ENCODE results near the gene MAP2K7. TPM values are rescaled to one million over a fixed set of nuclear protein-coding genes. Genes with fewer than 3 reads are reported as not detected.

Gene MAP2K7
- total RNA-seq, 1 donor = 14.8 TPM

- Histone ChIP-seq H3K36me3 (ENCODE audit: insufficient read depth, low read length) (peaks cover 14% of the 10 kb centered on the region), H3K27me3 (ENCODE audit: insufficient read depth, low read length) (no peaks in the 10 kb centered on the region), H3K4me3 (ENCODE audit: insufficient read depth, low read length) (no peak overlapping the region), H3K4me2 (ENCODE audit: insufficient read depth, low read length) (no peak overlapping the region), H3K9me3 (ENCODE audit: low read depth, low read length) (no peaks in the 10 kb centered on the region), H3K27ac (ENCODE audit: low read depth, low read length) (no peak overlapping the region), H3K79me2 (ENCODE audit: insufficient read depth, low read length) (peaks cover 37% of the 10 kb centered on the region), H4K20me1 (ENCODE audit: insufficient read depth, low read length) (peaks cover 34% of the 10 kb centered on the region), H3K4me1 (ENCODE audit: insufficient read depth, low read length) (peaks cover 8% of the 10 kb centered on the region), H2AFZ (ENCODE audit: low read length) (no peak overlapping the region)
- peak; percentile 83 for DNase-seq (ENCODE audit: insufficient read length, low spot score, missing footprints)
- TF ChIP-seq, protein P1, sequence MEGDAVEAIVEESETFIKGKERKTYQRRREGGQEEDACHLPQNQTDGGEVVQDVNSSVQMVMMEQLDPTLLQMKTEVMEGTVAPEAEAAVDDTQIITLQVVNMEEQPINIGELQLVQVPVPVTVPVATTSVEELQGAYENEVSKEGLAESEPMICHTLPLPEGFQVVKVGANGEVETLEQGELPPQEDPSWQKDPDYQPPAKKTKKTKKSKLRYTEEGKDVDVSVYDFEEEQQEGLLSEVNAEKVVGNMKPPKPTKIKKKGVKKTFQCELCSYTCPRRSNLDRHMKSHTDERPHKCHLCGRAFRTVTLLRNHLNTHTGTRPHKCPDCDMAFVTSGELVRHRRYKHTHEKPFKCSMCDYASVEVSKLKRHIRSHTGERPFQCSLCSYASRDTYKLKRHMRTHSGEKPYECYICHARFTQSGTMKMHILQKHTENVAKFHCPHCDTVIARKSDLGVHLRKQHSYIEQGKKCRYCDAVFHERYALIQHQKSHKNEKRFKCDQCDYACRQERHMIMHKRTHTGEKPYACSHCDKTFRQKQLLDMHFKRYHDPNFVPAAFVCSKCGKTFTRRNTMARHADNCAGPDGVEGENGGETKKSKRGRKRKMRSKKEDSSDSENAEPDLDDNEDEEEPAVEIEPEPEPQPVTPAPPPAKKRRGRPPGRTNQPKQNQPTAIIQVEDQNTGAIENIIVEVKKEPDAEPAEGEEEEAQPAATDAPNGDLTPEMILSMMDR (IDR thresholded peaks at IDR 0.05; ENCODE audit: extremely low read depth, low read depth, low read length) = no peak
These were observed 5.9 kb downstream of the MAP2K7 start for GRCh38 chr19:7909471-7910067.

DNA sequence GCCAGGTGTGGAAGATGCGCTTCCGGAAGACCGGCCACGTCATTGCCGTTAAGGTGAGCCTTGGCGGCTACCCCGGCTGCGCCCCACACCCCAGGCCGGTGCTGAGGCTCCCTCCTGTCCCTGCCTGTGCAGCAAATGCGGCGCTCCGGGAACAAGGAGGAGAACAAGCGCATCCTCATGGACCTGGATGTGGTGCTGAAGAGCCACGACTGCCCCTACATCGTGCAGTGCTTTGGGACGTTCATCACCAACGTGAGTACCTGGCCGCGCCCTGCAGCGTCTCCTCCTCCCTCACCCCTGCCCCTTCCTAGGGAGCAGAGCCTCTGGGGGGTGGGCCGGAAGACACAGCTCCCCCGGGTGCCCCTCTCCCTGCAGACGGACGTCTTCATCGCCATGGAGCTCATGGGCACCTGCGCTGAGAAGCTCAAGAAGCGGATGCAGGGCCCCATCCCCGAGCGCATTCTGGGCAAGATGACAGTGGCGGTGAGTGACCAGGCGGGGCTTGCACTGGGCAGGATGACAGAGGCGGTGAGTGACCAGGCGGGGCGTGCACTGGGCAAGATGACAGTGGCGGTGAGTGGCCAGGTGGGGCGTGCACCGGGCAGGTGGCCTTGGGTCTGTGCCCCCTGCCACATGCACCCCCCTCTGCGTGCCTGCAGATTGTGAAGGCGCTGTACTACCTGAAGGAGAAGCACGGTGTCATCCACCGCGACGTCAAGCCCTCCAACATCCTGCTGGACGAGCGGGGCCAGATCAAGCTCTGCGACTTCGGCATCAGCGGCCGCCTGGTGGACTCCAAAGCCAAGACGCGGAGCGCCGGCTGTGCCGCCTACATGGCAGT lies 6.9 kb downstream of the MAP2K7 start:
- TF ChIP-seq, protein P1 (IDR thresholded peaks at IDR 0.05; ENCODE audit: extremely low read depth, low read depth, low read length) = no peak
- peaks cover 27% of the 10 kb centered on the region for H3K79me2 ChIP-seq (ENCODE audit: insufficient read depth, low read length)
- H3K4me1 ChIP-seq (ENCODE audit: insufficient read depth, low read length) = no peaks in the 10 kb centered on the region
- H3K27me3 ChIP-seq (ENCODE audit: insufficient read depth, low read length) = peaks cover 5% of the 10 kb centered on the region
- H2AFZ ChIP-seq (ENCODE audit: low read length) = no peak overlapping the region
- H4K20me1 ChIP-seq (ENCODE audit: insufficient read depth, low read length) = peaks cover 25% of the 10 kb centered on the region
- no peak overlapping the region for H3K27ac ChIP-seq (ENCODE audit: low read depth, low read length)
- H3K4me3 ChIP-seq (ENCODE audit: insufficient read depth, low read length) = no peak overlapping the region
- H3K36me3 ChIP-seq (ENCODE audit: insufficient read depth, low read length) = peaks cover 14% of the 10 kb centered on the region
- peak; percentile 74 for DNase-seq (ENCODE audit: insufficient read length, low spot score, missing footprints)
- H3K4me2 ChIP-seq (ENCODE audit: insufficient read depth, low read length) = no peak overlapping the region
- no peaks in the 10 kb centered on the region for H3K9me3 ChIP-seq (ENCODE audit: low read depth, low read length)

GRCh38 chr19:7911508-7912143 lies 7.9 kb downstream of the MAP2K7 start:
- Histone ChIP-seq H4K20me1 (ENCODE audit: insufficient read depth, low read length) (peaks cover 16% of the 10 kb centered on the region), H3K27me3 (ENCODE audit: insufficient read depth, low read length) (peaks cover 11% of the 10 kb centered on the region), H3K36me3 (ENCODE audit: insufficient read depth, low read length) (peaks cover 14% of the 10 kb centered on the region), H3K9me3 (ENCODE audit: low read depth, low read length) (no peaks in the 10 kb centered on the region), H3K4me2 (ENCODE audit: insufficient read depth, low read length) (no peak overlapping the region), H3K79me2 (ENCODE audit: insufficient read depth, low read length) (peaks cover 17% of the 10 kb centered on the region), H3K4me3 (ENCODE audit: insufficient read depth, low read length) (no peak overlapping the region), H2AFZ (ENCODE audit: low read length) (no peak overlapping the region), H3K27ac (ENCODE audit: low read depth, low read length) (no peak overlapping the region), H3K4me1 (ENCODE audit: insufficient read depth, low read length) (peaks cover 2% of the 10 kb centered on the region)
- peak; percentile 79 for DNase-seq (ENCODE audit: insufficient read length, low spot score, missing footprints)
- TF ChIP-seq, protein P1 (IDR thresholded peaks at IDR 0.05; ENCODE audit: extremely low read depth, low read depth, low read length) = no peak

Data from osteoblast (primary cell).